SU-DHL-6 (cell line): ENCODE data around the gene ADSS1.

ENCODE experiments used
- CTCF ChIP-seq: fragments of 200-600 bp; sonication (generic); IDR thresholded peaks from one replicate; pipeline ENCODE4 v1.5.1; 2017; ENCODE audit warnings: antibody characterized with exemption, mild to moderate bottlenecking, low read length, moderate library complexity; ENCODE audit not compliant: insufficient read depth, poor library complexity, severe bottlenecking
- EZH2phosphoT487 ChIP-seq: fragments of 200-600 bp; sonication (generic), shearing (Covaris generic); conservative IDR thresholded peaks from 2 replicates; pipeline ENCODE4 v1.6.1; 2018; ENCODE audit warnings: mild to moderate bottlenecking, antibody characterized with exemption, low read length, moderate library complexity, mixed read lengths

GRCh38 chr14:104707608-104708595, 16.1 kb upstream of the ADSS1 start:
- TF ChIP-seq CTCF (no peak), EZH2phosphoT487 (no peak)
